ENCODE data around the gene ABLIM3. TPM values are rescaled to one million over a fixed set of nuclear protein-coding genes. Genes with fewer than 3 reads are reported as not detected.

Gene ABLIM3
- total RNA-seq, 4 donors from 2014 or later: 4.2 to 6.5 (median 4.7) TPM

DNA sequence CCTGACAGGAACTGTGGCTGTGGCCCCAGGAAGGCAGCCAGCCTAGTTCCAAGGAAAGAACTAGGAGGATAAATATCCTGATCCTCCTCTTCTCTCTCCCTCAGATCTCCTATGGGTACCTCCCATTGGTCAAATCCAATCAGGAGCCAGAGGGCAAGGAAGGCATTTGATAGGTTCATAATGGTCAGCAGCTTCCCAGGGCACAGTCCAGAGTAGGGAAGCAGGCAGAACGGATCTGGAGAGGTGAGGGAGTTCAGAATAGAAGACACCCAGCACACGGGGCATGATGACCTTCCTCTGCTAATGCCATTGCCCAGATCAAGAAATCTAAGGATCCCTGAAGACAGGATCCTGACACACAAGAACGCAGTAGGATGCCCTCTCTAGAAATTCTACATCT lies 8.6 kb downstream of the ABLIM3 start:
- no peaks in the 10 kb centered on the region for H3K36me3 ChIP-seq
- no peaks in the 10 kb centered on the region for H3K9me3 ChIP-seq
- no peak overlapping the region for H3K4me3 ChIP-seq
- H3K4me1 ChIP-seq: no peaks in the 10 kb centered on the region
- in situ Hi-C loops (cut with MboI; ENCODE audit: low pct_ligation_motif_present in 1 of 4, low pct_unique_long_range_greater_than_20kb in 1 of 4, low sequenced_read_pairs in 3 of 4) (loop anchor here (10.0 to 25.0 kb wide), 3 partner anchors 85 to 105 kb away; no protein-coding TSS in a partner anchor), intact Hi-C loops (cut with DNase I; ENCODE audit: low total_unique reads) (loop anchor here (10.0 kb wide), 1 partner anchor 595 kb away; no protein-coding TSS in a partner anchor)
- TF ChIP-seq, protein P1, sequence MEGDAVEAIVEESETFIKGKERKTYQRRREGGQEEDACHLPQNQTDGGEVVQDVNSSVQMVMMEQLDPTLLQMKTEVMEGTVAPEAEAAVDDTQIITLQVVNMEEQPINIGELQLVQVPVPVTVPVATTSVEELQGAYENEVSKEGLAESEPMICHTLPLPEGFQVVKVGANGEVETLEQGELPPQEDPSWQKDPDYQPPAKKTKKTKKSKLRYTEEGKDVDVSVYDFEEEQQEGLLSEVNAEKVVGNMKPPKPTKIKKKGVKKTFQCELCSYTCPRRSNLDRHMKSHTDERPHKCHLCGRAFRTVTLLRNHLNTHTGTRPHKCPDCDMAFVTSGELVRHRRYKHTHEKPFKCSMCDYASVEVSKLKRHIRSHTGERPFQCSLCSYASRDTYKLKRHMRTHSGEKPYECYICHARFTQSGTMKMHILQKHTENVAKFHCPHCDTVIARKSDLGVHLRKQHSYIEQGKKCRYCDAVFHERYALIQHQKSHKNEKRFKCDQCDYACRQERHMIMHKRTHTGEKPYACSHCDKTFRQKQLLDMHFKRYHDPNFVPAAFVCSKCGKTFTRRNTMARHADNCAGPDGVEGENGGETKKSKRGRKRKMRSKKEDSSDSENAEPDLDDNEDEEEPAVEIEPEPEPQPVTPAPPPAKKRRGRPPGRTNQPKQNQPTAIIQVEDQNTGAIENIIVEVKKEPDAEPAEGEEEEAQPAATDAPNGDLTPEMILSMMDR (IDR thresholded peaks at IDR 0.05): no peak
- TF ChIP-seq EP300 (IDR thresholded peaks at IDR 0.05; ENCODE audit: low read depth) (no peak), POLR2AphosphoS5 (IDR thresholded peaks at IDR 0.05) (no peak), POLR2A (IDR thresholded peaks at IDR 0.05) (no peak)
- no peak overlapping the region for H3K27ac ChIP-seq
- 41 to 76% methylated on average over 3 of the region's 3 CpGs for WGBS, 2 donors (ENCODE audit: low coverage in 1 of 2)
- no peak for DNase-seq
- no peaks in the 10 kb centered on the region for H3K27me3 ChIP-seq

DNA sequence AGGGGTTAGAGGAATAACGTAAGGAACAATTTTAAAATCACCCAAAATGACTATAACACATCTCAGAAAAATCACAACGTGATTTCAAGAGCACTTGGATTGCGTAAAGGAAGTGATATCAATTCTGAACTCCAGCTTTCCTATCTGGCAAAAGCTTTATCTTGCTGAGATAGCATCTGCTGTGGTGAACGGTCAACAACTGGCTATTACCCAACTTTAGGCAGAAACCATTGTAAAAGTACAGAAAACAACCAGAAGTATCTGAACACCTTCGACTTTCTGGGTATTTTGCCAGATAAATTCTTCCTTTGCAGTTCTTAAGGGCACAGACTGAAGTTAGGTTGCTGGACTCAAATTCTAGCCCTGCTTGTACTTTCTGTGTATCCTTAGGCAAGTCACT lies 9.2 kb downstream of the ABLIM3 start:
- 43 to 55% methylated on average over 5 of the region's 5 CpGs for WGBS, 2 donors (ENCODE audit: low coverage in 1 of 2)
- Histone ChIP-seq H3K36me3 (no peaks in the 10 kb centered on the region), H3K9me3 (no peaks in the 10 kb centered on the region), H3K4me3 (no peak overlapping the region), H3K27ac (no peak overlapping the region), H3K4me1 (no peaks in the 10 kb centered on the region), H3K27me3 (no peaks in the 10 kb centered on the region)
- DNase-seq: no peak
- TF ChIP-seq POLR2AphosphoS5 (IDR thresholded peaks at IDR 0.05) (no peak), EP300 (IDR thresholded peaks at IDR 0.05; ENCODE audit: low read depth) (no peak), POLR2A (IDR thresholded peaks at IDR 0.05) (no peak)
- TF ChIP-seq, protein P1 (IDR thresholded peaks at IDR 0.05): no peak
- intact Hi-C loops (cut with DNase I; ENCODE audit: low total_unique reads) (no loop called here), in situ Hi-C loops (cut with MboI; ENCODE audit: low pct_ligation_motif_present in 1 of 4, low pct_unique_long_range_greater_than_20kb in 1 of 4, low sequenced_read_pairs in 3 of 4) (no loop called here)

- Histone ChIP-seq H3K4me1 (no peaks in the 10 kb centered on the region), H3K27me3 (no peaks in the 10 kb centered on the region), H3K4me3 (no peak overlapping the region), H3K36me3 (no peaks in the 10 kb centered on the region), H3K9me3 (no peaks in the 10 kb centered on the region), H3K27ac (no peak overlapping the region)
- TF ChIP-seq, protein P1 (IDR thresholded peaks at IDR 0.05): peak in 1 of 5 experiments; percentile 7
- TF ChIP-seq POLR2A (IDR thresholded peaks at IDR 0.05): no peak
- DNase-seq: no peak
- in situ Hi-C loops (cut with MboI; ENCODE audit: low pct_ligation_motif_present in 1 of 4, low pct_unique_long_range_greater_than_20kb in 1 of 4, low sequenced_read_pairs in 3 of 4) (no loop called here), intact Hi-C loops (cut with DNase I; ENCODE audit: low total_unique reads) (no loop called here)
- 67 to 78% methylated on average over 3 of the region's 3 CpGs for WGBS, 2 donors (ENCODE audit: low coverage in 1 of 2)
These were observed 10.4 kb downstream of the ABLIM3 start for GRCh38 chr5:149151717-149152116.

- in situ Hi-C loops (cut with MboI; ENCODE audit: low pct_ligation_motif_present in 1 of 4, low pct_unique_long_range_greater_than_20kb in 1 of 4, low sequenced_read_pairs in 3 of 4) (no loop called here), intact Hi-C loops (cut with DNase I; ENCODE audit: low total_unique reads) (no loop called here)
- Histone ChIP-seq H3K4me1 (no peaks in the 10 kb centered on the region), H3K27ac (no peak overlapping the region), H3K27me3 (no peaks in the 10 kb centered on the region), H3K4me3 (no peak overlapping the region), H3K9me3 (no peaks in the 10 kb centered on the region), H3K36me3 (no peaks in the 10 kb centered on the region)
- no peak for TF ChIP-seq EP300 (IDR thresholded peaks at IDR 0.05; ENCODE audit: low read depth)
- TF ChIP-seq, protein P1 (IDR thresholded peaks at IDR 0.05): no peak
- no peak for TF ChIP-seq POLR2AphosphoS5 (IDR thresholded peaks at IDR 0.05)
- no peak for TF ChIP-seq POLR2A (IDR thresholded peaks at IDR 0.05)
- WGBS, 2 donors (ENCODE audit: low coverage in 1 of 2): 50 to 71% methylated on average over 2 of the region's 2 CpGs
- DNase-seq: no peak
These were observed 11.0 kb downstream of the ABLIM3 start for GRCh38 chr5:149152317-149152746.

All from transverse colon (tissue), 4 donors.